GM18870 (cell line): ENCODE results near the gene DUT.

Experiments
- ATAC-seq: cut with Tn5 transposase; IDR thresholded peaks from one replicate; pipeline ENCODE4 v1.9.1; 2021; ENCODE audit warnings: moderate library complexity; ENCODE audit not compliant: unreplicated experiment

DUT gene

GRCh38 chr15:48330855-48331795, at the start of gene DUT:
Gene DUT, plus strand, starts transcription at chr15:48331429. Its CDS starts 87 bp downstream, at chr15:48331516.
- ATAC-seq: peak; percentile 80

GRCh38 chr15:48281674-48282073, 49.6 kb upstream of the DUT start:
- ATAC-seq: no peak

- ATAC-seq: no peak
Observed at GRCh38 chr15:48282216-48282615, 49.0 kb upstream of the DUT start.

- no peak for ATAC-seq
Observed at GRCh38 chr15:48283396-48284145, 47.7 kb upstream of the DUT start.

GRCh38 chr15:48285329-48286214, 45.7 kb upstream of the DUT start:
- ATAC-seq: peak; percentile 67

- no peak for ATAC-seq
Observed at GRCh38 chr15:48289628-48290027, 41.6 kb upstream of the DUT start.

GRCh38 chr15:48292458-48292857, 38.8 kb upstream of the DUT start:
- ATAC-seq: no peak

- ATAC-seq: no peak
Observed at GRCh38 chr15:48297668-48298067, 33.6 kb upstream of the DUT start.

- no peak for ATAC-seq
Observed at GRCh38 chr15:48298914-48299313, 32.3 kb upstream of the DUT start.

- no peak for ATAC-seq
Observed at GRCh38 chr15:48300038-48300437, 31.2 kb upstream of the DUT start.

- ATAC-seq: no peak
Observed at GRCh38 chr15:48304398-48304797, 26.8 kb upstream of the DUT start.

- ATAC-seq: no peak
Observed at GRCh38 chr15:48306639-48307038, 24.6 kb upstream of the DUT start.

GRCh38 chr15:48307586-48307985, 23.6 kb upstream of the DUT start:
- ATAC-seq: no peak

GRCh38 chr15:48309740-48310139, 21.5 kb upstream of the DUT start:
- ATAC-seq: no peak

- no peak for ATAC-seq
Observed at GRCh38 chr15:48313216-48313615, 18.0 kb upstream of the DUT start.

- ATAC-seq: no peak
Observed at GRCh38 chr15:48315041-48315440, 16.2 kb upstream of the DUT start.

GRCh38 chr15:48317221-48317620, 14.0 kb upstream of the DUT start:
- no peak for ATAC-seq

- ATAC-seq: no peak
Observed at GRCh38 chr15:48318131-48318530, 13.1 kb upstream of the DUT start.

GRCh38 chr15:48323294-48323693, 7.9 kb upstream of the DUT start:
- ATAC-seq: no peak

- ATAC-seq: no peak
Observed at GRCh38 chr15:48324949-48325348, 6.3 kb upstream of the DUT start.

GRCh38 chr15:48325400-48325799, 5.8 kb upstream of the DUT start:
- no peak for ATAC-seq
